ENCODE results near the gene ATP6V1G1.

DNA sequence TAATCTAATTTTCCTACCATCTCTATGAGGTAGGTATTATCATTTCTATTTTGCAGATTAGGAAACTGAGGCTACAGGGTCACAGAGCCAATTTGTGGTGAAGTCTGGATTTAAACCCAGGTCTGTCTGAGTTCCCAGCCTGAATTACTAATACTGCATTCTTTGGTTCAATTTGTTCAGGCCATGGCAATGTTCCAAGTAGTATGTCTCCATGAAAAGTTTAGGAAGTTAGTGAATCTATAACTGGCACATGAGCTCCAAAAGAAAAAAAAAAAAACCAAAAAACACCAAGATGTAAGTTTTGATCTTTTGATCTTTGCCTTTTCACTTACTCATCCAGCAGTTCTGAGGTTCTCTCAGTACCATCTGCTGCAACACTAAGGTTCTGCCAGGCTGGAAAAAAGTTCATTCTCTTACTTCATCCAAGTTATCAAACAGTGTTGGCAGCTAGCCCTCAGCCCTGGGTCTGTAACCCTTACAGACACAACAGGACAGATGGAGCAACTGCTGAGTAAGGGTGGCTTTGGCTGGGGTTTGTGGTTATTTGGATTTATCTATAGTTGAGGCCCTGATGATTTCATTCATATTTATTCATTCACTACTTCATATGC is 19.1 kb downstream of the ATP6V1G1 start:
- no peak for TF ChIP-seq YY1 (IDR thresholded peaks at IDR 0.05; ENCODE audit: insufficient read depth, insufficient read length)
- TF ChIP-seq ZNF274 (IDR thresholded peaks at IDR 0.05; ENCODE audit: low read depth, low read length) = no peak
- no peak for TF ChIP-seq SUZ12 (IDR thresholded peaks at IDR 0.05; ENCODE audit: extremely low read depth, insufficient read depth, insufficient read length)
